Karpas-422 (cell line): ENCODE data around the gene RLN3. TPM values are rescaled to one million over a fixed set of nuclear protein-coding genes. Genes with fewer than 3 reads are reported as not detected.
"Not testable (repeated sequence)": the region's sequence is repeated elsewhere in the genome, so short reads cannot be mapped to it uniquely, and the experiment has no call there.

Source experiments
- DNase-seq: peaks from one replicate; pipeline ENCODE4 v3.0.0-alpha.2; 2015
- H2AFZ ChIP-seq: fragments of 200-600 bp; sonication (generic); 2 replicates; pipeline ENCODE4 v1.6.1; 2014; ENCODE audit warnings: antibody characterized with exemption, low read length, mixed read lengths
- H3K27ac ChIP-seq: fragments of 200-600 bp; sonication (generic); 2 replicates; pipeline ENCODE4 v1.5.1; 2014; ENCODE audit warnings: mild to moderate bottlenecking, low read length, moderate library complexity
- H3K27me3 ChIP-seq: fragments of 200-600 bp; sonication (generic); 2 replicates; pipeline ENCODE4 v1.6.1; 2014; ENCODE audit warnings: low read length, mixed read lengths
- H3K36me3 ChIP-seq: fragments of 200-600 bp; sonication (generic); 2 replicates; pipeline ENCODE4 v1.6.1; 2014; ENCODE audit warnings: low read length, mixed read lengths; ENCODE audit not compliant: insufficient read depth
- H3K4me1 ChIP-seq: fragments of 200-600 bp; sonication (generic); 2 replicates; pipeline ENCODE4 v1.6.1; 2014; ENCODE audit warnings: mild to moderate bottlenecking, low read length, mixed read lengths
- H3K4me2 ChIP-seq: fragments of 200-600 bp; sonication (generic); 2 replicates; pipeline ENCODE4 v1.6.1; 2014; ENCODE audit warnings: low read length, low read depth, mild to moderate bottlenecking; ENCODE audit not compliant: poor library complexity, severe bottlenecking
- H3K4me3 ChIP-seq: fragments of 200-600 bp; sonication (generic); 2 replicates; pipeline ENCODE4 v1.5.1; 2014; ENCODE audit warnings: mild to moderate bottlenecking, antibody characterized with exemption, low read length, mixed read lengths
- H3K79me2 ChIP-seq: fragments of 200-600 bp; sonication (generic); 2 replicates; pipeline ENCODE4 v1.6.1; 2014; ENCODE audit warnings: mild to moderate bottlenecking, low read length, mixed read lengths
- H3K9ac ChIP-seq: fragments of 200-600 bp; sonication (generic); 2 replicates; pipeline ENCODE4 v1.6.0; 2014; ENCODE audit warnings: low read length
- H3K9me2 ChIP-seq: fragments of 200-600 bp; sonication (generic), shearing (Covaris generic); replicated peaks from 2 replicates; pipeline ENCODE4 v1.6.0; 2014; ENCODE audit warnings: mild to moderate bottlenecking, low read length, moderate library complexity; ENCODE audit not compliant: insufficient read depth
- H3K9me3 ChIP-seq: fragments of 300-700, 200-600 bp; sonication (generic); 2 replicates; pipeline ENCODE4 v1.6.1; 2014; ENCODE audit warnings: low read length, mixed read lengths
- H4K20me1 ChIP-seq: fragments of 200-600 bp; sonication (generic); 2 replicates; pipeline ENCODE4 v1.6.1; 2014; ENCODE audit warnings: mild to moderate bottlenecking, antibody characterized with exemption, low read length, low read depth; ENCODE audit not compliant: insufficient read depth
- total RNA-seq: library from RNA; depleted of rRNA; stranded (reverse); fragments of >200 nt; shearing (Covaris generic); gene quantifications from 2 replicates; pipeline ENCODE4 v1.2.3, GENCODE V29; 2014; ENCODE audit warnings: low replicate concordance

RLN3 gene
- total RNA-seq, 1 experiment from 2014 or later, result not detected

- H3K4me1 ChIP-seq, H3K9me2 ChIP-seq, H3K27me3 ChIP-seq, H3K4me2 ChIP-seq, H3K9ac ChIP-seq, H4K20me1 ChIP-seq, H3K79me2 ChIP-seq, H3K27ac ChIP-seq, H2AFZ ChIP-seq, DNase-seq, H3K9me3 ChIP-seq, H3K36me3 ChIP-seq, H3K4me3 ChIP-seq: not testable (repeated sequence)
Observed at GRCh38 chr19:14050961-14051360, 23.0 kb downstream of the RLN3 start.

GRCh38 chr19:14051980-14052379 is 24.0 kb downstream of the RLN3 start:
- Histone ChIP-seq H3K27ac (no peak overlapping the region), H3K9me2 (no peaks in the 10 kb centered on the region), H3K36me3 (no peaks in the 10 kb centered on the region), H3K9me3 (no peaks in the 10 kb centered on the region; the same call in 1 of the 2 replicates), H3K4me3 (no peak overlapping the region), H4K20me1 (no peaks in the 10 kb centered on the region), H2AFZ (no peak overlapping the region), H3K9ac (no peak overlapping the region), H3K4me1 (no peaks in the 10 kb centered on the region), H3K27me3 (no peaks in the 10 kb centered on the region), H3K79me2 (no peaks in the 10 kb centered on the region), H3K4me2 (no peak overlapping the region)
- DNase-seq, result no peak

GRCh38 chr19:14052470-14052869 is 24.5 kb downstream of the RLN3 start:
- H3K79me2 ChIP-seq, result no peaks in the 10 kb centered on the region
- H3K27me3 ChIP-seq, result no peaks in the 10 kb centered on the region
- H3K9me3 ChIP-seq, result no peaks in the 10 kb centered on the region; the same call in 1 of the 2 replicates
- H3K27ac ChIP-seq, result no peak overlapping the region
- H3K9ac ChIP-seq, result no peak overlapping the region
- no peaks in the 10 kb centered on the region for H3K4me1 ChIP-seq
- no peaks in the 10 kb centered on the region for H4K20me1 ChIP-seq
- no peak for DNase-seq
- H2AFZ ChIP-seq, result no peak overlapping the region
- H3K4me3 ChIP-seq, result no peak overlapping the region
- H3K9me2 ChIP-seq, result no peaks in the 10 kb centered on the region
- no peak overlapping the region for H3K4me2 ChIP-seq
- H3K36me3 ChIP-seq, result no peaks in the 10 kb centered on the region

- H4K20me1 ChIP-seq, result no peaks in the 10 kb centered on the region
- H3K27ac ChIP-seq, result no peak overlapping the region
- H3K9me2 ChIP-seq, result no peaks in the 10 kb centered on the region
- no peaks in the 10 kb centered on the region for H3K27me3 ChIP-seq
- no peaks in the 10 kb centered on the region for H3K36me3 ChIP-seq
- no peak overlapping the region for H3K9ac ChIP-seq
- H3K79me2 ChIP-seq, result no peaks in the 10 kb centered on the region
- H3K4me1 ChIP-seq, result no peaks in the 10 kb centered on the region
- no peak for DNase-seq
- H3K9me3 ChIP-seq, result no peaks in the 10 kb centered on the region; the same call in 1 of the 2 replicates
- H3K4me2 ChIP-seq, result no peak overlapping the region
- H3K4me3 ChIP-seq, result no peak overlapping the region
- no peak overlapping the region for H2AFZ ChIP-seq
Observed at GRCh38 chr19:14053032-14053431, 25.1 kb downstream of the RLN3 start.

GRCh38 chr19:14053500-14053899 is 25.6 kb downstream of the RLN3 start:
- H3K27me3 ChIP-seq, result no peaks in the 10 kb centered on the region
- no peak overlapping the region for H2AFZ ChIP-seq
- H3K9me3 ChIP-seq, result no peaks in the 10 kb centered on the region; the same call in 1 of the 2 replicates
- no peaks in the 10 kb centered on the region for H3K9me2 ChIP-seq
- H3K79me2 ChIP-seq, result no peaks in the 10 kb centered on the region
- no peak for DNase-seq
- H3K9ac ChIP-seq, result no peak overlapping the region
- H3K36me3 ChIP-seq, result no peaks in the 10 kb centered on the region
- H4K20me1 ChIP-seq, result no peaks in the 10 kb centered on the region
- no peak overlapping the region for H3K4me3 ChIP-seq
- H3K4me1 ChIP-seq, result no peaks in the 10 kb centered on the region
- H3K27ac ChIP-seq, result no peak overlapping the region
- no peak overlapping the region for H3K4me2 ChIP-seq

- Histone ChIP-seq H3K36me3 (no peaks in the 10 kb centered on the region), H2AFZ (no peak overlapping the region), H4K20me1 (no peaks in the 10 kb centered on the region), H3K27me3 (no peaks in the 10 kb centered on the region), H3K4me3 (no peak overlapping the region), H3K9ac (no peak overlapping the region), H3K9me3 (no peaks in the 10 kb centered on the region), H3K79me2 (no peaks in the 10 kb centered on the region), H3K9me2 (no peaks in the 10 kb centered on the region), H3K4me2 (no peak overlapping the region), H3K27ac (no peak overlapping the region), H3K4me1 (no peaks in the 10 kb centered on the region)
- DNase-seq, result no peak
Observed at GRCh38 chr19:14054099-14054498, 26.2 kb downstream of the RLN3 start.

- no peak overlapping the region for H2AFZ ChIP-seq
- no peaks in the 10 kb centered on the region for H3K9me2 ChIP-seq
- no peak overlapping the region for H3K9ac ChIP-seq
- H3K27ac ChIP-seq, result no peak overlapping the region
- no peaks in the 10 kb centered on the region for H3K9me3 ChIP-seq
- no peaks in the 10 kb centered on the region for H4K20me1 ChIP-seq
- no peaks in the 10 kb centered on the region for H3K79me2 ChIP-seq
- H3K36me3 ChIP-seq, result no peaks in the 10 kb centered on the region
- DNase-seq, result no peak
- H3K27me3 ChIP-seq, result no peaks in the 10 kb centered on the region
- H3K4me1 ChIP-seq, result no peaks in the 10 kb centered on the region; the same call in 1 of the 2 replicates
- H3K4me2 ChIP-seq, result no peak overlapping the region
- no peak overlapping the region for H3K4me3 ChIP-seq
Observed at GRCh38 chr19:14054721-14055120, 26.8 kb downstream of the RLN3 start.

- Histone ChIP-seq H3K9ac (no peak overlapping the region), H4K20me1 (no peaks in the 10 kb centered on the region), H3K79me2 (no peaks in the 10 kb centered on the region), H3K27me3 (no peaks in the 10 kb centered on the region), H3K36me3 (no peaks in the 10 kb centered on the region), H3K9me3 (no peaks in the 10 kb centered on the region), H3K4me3 (no peak overlapping the region), H2AFZ (no peak overlapping the region), H3K9me2 (no peaks in the 10 kb centered on the region), H3K4me1 (no peaks in the 10 kb centered on the region; the same call in 1 of the 2 replicates), H3K4me2 (no peak overlapping the region), H3K27ac (no peak overlapping the region)
- DNase-seq, result no peak
Observed at GRCh38 chr19:14055396-14055795, 27.4 kb downstream of the RLN3 start.
